CD4-positive, alpha-beta T cell treated with Interleukin-4 for 4 hours (primary cell): ENCODE data around the gene CDYL2.

Experiments
- DNase-seq: peaks from one replicate; pipeline ENCODE4 v3.0.0-alpha.2; 2020

Gene CDYL2

GRCh38 chr16:80703131-80704071 lies 101.0 kb downstream of the CDYL2 start:
- no peak for DNase-seq

- no peak for DNase-seq
Observed at GRCh38 chr16:80702696-80703095, 101.7 kb downstream of the CDYL2 start.

- no peak for DNase-seq
Observed at GRCh38 chr16:80700558-80700957, 103.8 kb downstream of the CDYL2 start.

- no peak for DNase-seq
Observed at GRCh38 chr16:80695020-80695419, 109.4 kb downstream of the CDYL2 start.

- DNase-seq, result no peak
Observed at GRCh38 chr16:80693553-80693952, 110.8 kb downstream of the CDYL2 start.

- DNase-seq, result no peak
Observed at GRCh38 chr16:80692270-80692669, 112.1 kb downstream of the CDYL2 start.

- no peak for DNase-seq
Observed at GRCh38 chr16:80691111-80691741, 113.2 kb downstream of the CDYL2 start.

- no peak for DNase-seq
Observed at GRCh38 chr16:80689487-80689886, 114.9 kb downstream of the CDYL2 start.

GRCh38 chr16:80687606-80688005 lies 116.8 kb downstream of the CDYL2 start:
- DNase-seq, result no peak

GRCh38 chr16:80684906-80685305 lies 119.5 kb downstream of the CDYL2 start:
- no peak for DNase-seq

- DNase-seq, result no peak
Observed at GRCh38 chr16:80684136-80684765, 120.1 kb downstream of the CDYL2 start.

GRCh38 chr16:80683646-80684045 lies 120.8 kb downstream of the CDYL2 start:
- no peak for DNase-seq

- no peak for DNase-seq
Observed at GRCh38 chr16:80682421-80683070, 121.9 kb downstream of the CDYL2 start.

- DNase-seq, result no peak
Observed at GRCh38 chr16:80681436-80681835, 123.0 kb downstream of the CDYL2 start.

GRCh38 chr16:80680839-80681238 lies 123.6 kb downstream of the CDYL2 start:
- no peak for DNase-seq

- DNase-seq, result no peak
Observed at GRCh38 chr16:80680046-80680445, 124.4 kb downstream of the CDYL2 start.

- DNase-seq, result no peak
Observed at GRCh38 chr16:80674884-80675283, 129.5 kb downstream of the CDYL2 start.

- DNase-seq, result no peak
Observed at GRCh38 chr16:80672379-80672778, 132.0 kb downstream of the CDYL2 start.

- DNase-seq, result no peak
Observed at GRCh38 chr16:80671281-80671849, 133.0 kb downstream of the CDYL2 start.

GRCh38 chr16:80670170-80670865 lies 134.1 kb downstream of the CDYL2 start:
- DNase-seq, result peak; percentile 37

- no peak for DNase-seq
Observed at GRCh38 chr16:80669673-80670072, 134.7 kb downstream of the CDYL2 start.

GRCh38 chr16:80667925-80668324 lies 136.5 kb downstream of the CDYL2 start:
- no peak for DNase-seq
